Measurements from ENCODE around the gene RUNX1.

DNA sequence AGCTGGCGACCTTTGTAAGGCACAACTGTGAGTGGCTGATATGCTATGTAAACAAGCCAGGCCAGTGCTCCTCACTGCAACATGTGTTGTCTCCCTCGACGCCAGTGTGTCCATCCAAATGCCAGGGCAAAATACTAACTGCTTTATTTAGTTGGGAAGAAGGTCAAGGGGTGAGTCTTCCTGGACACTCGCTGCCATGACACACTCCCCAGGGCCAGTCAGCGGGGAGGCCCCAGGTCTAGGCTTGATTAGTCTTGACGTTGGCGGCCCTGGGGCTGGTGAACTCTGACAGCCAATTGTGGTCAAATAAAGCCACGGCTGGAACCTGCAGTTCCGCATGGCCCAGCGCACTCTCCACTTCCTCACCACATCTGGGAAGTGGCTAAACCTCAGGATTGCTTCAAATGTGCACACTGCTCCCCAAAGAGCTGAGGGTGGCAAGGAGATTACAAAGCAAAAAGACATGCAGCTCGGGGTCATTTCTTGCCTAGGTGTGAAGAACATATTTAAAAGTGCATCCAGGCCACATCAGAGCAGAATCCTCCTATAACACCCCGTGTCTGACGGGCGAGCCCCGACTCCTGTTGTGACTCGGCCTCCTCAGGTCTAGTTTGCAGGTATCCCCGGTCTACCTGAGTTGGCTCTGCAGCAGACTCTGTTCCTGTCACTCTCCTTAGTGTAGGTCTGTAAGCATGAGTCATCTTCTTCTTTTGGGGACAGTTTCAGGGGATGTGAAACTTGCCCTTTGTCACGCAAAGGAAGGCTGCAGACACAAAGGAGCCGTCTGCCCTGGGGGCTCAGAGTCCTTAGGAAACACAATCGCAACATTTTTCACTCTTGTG, 183.5 kb downstream of the RUNX1 start:
- TF ChIP-seq, protein P1, sequence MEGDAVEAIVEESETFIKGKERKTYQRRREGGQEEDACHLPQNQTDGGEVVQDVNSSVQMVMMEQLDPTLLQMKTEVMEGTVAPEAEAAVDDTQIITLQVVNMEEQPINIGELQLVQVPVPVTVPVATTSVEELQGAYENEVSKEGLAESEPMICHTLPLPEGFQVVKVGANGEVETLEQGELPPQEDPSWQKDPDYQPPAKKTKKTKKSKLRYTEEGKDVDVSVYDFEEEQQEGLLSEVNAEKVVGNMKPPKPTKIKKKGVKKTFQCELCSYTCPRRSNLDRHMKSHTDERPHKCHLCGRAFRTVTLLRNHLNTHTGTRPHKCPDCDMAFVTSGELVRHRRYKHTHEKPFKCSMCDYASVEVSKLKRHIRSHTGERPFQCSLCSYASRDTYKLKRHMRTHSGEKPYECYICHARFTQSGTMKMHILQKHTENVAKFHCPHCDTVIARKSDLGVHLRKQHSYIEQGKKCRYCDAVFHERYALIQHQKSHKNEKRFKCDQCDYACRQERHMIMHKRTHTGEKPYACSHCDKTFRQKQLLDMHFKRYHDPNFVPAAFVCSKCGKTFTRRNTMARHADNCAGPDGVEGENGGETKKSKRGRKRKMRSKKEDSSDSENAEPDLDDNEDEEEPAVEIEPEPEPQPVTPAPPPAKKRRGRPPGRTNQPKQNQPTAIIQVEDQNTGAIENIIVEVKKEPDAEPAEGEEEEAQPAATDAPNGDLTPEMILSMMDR (IDR thresholded peaks at IDR 0.05; ENCODE audit: low read depth, low read length) = no peak
- TF ChIP-seq POLR2A (IDR thresholded peaks at IDR 0.05; ENCODE audit: extremely low read depth, insufficient read length) (no peak), MYC (IDR thresholded peaks at IDR 0.05; ENCODE audit: low read depth, low read length) (no peak)
- TF ChIP-seq, protein P2, sequence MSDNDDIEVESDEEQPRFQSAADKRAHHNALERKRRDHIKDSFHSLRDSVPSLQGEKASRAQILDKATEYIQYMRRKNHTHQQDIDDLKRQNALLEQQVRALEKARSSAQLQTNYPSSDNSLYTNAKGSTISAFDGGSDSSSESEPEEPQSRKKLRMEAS (IDR thresholded peaks at IDR 0.05; ENCODE audit: low read depth, low read length) = no peak
